Chondrocyte (in vitro differentiated cells): ENCODE data around the gene PZP. TPM values are rescaled to one million over a fixed set of nuclear protein-coding genes. Genes with fewer than 3 reads are reported as not detected.

Experiments
- DNase-seq: peaks from one replicate; pipeline ENCODE4 v3.0.0; 2021; ENCODE audit warnings: mixed read lengths, low spot score
- H3K27ac Mint-ChIP-seq: one replicate; pipeline ENCODE4 v1.8.0; 2021; ENCODE audit warnings: mild to moderate bottlenecking, moderate library complexity, mixed read lengths; ENCODE audit not compliant: unreplicated experiment
- H3K27me3 Mint-ChIP-seq: 2 replicates; pipeline ENCODE4 v1.8.0; 2021; ENCODE audit warnings: low read depth, mixed read lengths
- H3K36me3 Mint-ChIP-seq: 2 replicates; pipeline ENCODE4 v1.8.0; 2021; ENCODE audit warnings: low read depth, mixed read lengths
- H3K4me1 Mint-ChIP-seq: 2 replicates; pipeline ENCODE4 v1.8.0; 2021; ENCODE audit warnings: low read depth, mild to moderate bottlenecking, mixed read lengths
- H3K4me3 Mint-ChIP-seq: one replicate; pipeline ENCODE4 v1.8.0; 2021; ENCODE audit warnings: mild to moderate bottlenecking, moderate library complexity, mixed read lengths; ENCODE audit not compliant: unreplicated experiment
- H3K9me3 Mint-ChIP-seq: 2 replicates; pipeline ENCODE4 v1.8.0; 2021; ENCODE audit warnings: low read depth, mixed read lengths
- microRNA-seq: library from miRNA; unstranded; fragments of <30 nt; microRNA quantifications from one replicate; pipeline ENCODE4 v1.2.0, GENCODE V29; 2020; ENCODE audit warnings: borderline number of aligned reads
- total RNA-seq: library from RNA; stranded (reverse); gene quantifications from 3 replicates; pipeline ENCODE4 v1.2.1, GENCODE V29; 2021
- TF ChIP-seq, protein P1 (sequence below): fragments of 200-600 bp; sonication (generic); IDR thresholded peaks from 2 replicates; pipeline ENCODE4 v1.5.0; 2021; ENCODE audit warnings: antibody characterized with exemption, mild to moderate bottlenecking, moderate library complexity

The PZP gene
- total RNA-seq, 1 donor from 2014 or later: not detected

GRCh38 chr12:9101018-9101687, 107.0 kb downstream of the PZP start:
- Mint-ChIP-seq H3K27ac (no peak overlapping the region), H3K4me1 (no peaks in the 10 kb centered on the region), H3K4me3 (no peak overlapping the region), H3K9me3 (no peaks in the 10 kb centered on the region), H3K27me3 (no peaks in the 10 kb centered on the region), H3K36me3 (peaks cover 2% of the 10 kb centered on the region)
- TF ChIP-seq, protein P1, sequence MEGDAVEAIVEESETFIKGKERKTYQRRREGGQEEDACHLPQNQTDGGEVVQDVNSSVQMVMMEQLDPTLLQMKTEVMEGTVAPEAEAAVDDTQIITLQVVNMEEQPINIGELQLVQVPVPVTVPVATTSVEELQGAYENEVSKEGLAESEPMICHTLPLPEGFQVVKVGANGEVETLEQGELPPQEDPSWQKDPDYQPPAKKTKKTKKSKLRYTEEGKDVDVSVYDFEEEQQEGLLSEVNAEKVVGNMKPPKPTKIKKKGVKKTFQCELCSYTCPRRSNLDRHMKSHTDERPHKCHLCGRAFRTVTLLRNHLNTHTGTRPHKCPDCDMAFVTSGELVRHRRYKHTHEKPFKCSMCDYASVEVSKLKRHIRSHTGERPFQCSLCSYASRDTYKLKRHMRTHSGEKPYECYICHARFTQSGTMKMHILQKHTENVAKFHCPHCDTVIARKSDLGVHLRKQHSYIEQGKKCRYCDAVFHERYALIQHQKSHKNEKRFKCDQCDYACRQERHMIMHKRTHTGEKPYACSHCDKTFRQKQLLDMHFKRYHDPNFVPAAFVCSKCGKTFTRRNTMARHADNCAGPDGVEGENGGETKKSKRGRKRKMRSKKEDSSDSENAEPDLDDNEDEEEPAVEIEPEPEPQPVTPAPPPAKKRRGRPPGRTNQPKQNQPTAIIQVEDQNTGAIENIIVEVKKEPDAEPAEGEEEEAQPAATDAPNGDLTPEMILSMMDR: no peak
- DNase-seq: no peak

DNA sequence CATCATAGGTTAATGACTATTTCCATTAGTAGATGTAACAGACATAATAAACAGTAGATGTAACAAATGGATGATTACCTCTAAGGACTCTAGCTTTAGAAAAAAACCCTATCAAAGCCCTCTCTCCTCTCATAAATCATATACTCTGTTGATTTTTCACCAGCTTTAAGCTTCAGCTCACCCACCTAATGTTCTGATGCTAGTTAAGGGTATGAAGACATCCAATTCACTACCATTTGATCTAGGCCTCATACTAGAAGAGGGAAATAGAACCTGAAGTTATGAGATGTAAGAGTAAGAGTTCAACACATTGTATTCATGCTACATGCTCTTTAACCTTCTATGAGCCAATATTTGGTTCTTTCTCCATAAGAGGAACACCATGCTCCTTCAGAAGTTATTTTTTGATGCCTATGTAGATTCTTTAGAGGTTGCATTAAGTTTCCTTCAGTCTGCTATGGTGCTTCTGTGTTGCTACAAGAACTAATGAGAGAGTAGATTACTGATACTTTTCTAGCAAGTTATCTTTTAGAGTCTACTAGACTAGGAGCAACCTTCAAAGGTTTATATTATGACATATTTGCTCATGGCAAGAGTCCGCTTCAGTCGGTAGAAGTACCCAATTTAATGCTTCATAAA, 108.5 kb downstream of the PZP start:
- DNase-seq: no peak
- Mint-ChIP-seq H3K27me3 (no peaks in the 10 kb centered on the region), H3K27ac (no peak overlapping the region), H3K9me3 (no peaks in the 10 kb centered on the region), H3K4me3 (no peak overlapping the region), H3K4me1 (no peaks in the 10 kb centered on the region), H3K36me3 (peaks cover 2% of the 10 kb centered on the region)
- TF ChIP-seq, protein P1: no peak

Small RNAs within 50 kb of the gene (microRNA-seq; reads per million reads assigned to microRNA genes)
- not detected for gene MIR1244-3

Other genes starting within 250 kb of the PZP start
- 0.17 to 1.5 TPM (median 0.49 TPM) in 3 replicates for gene KLRG1, start 218.8 kb downstream of the PZP start, total RNA-seq
- gene A2M, start 92.5 kb downstream of the PZP start, total RNA-seq: 8.5 to 40.8 TPM (median 33.9 TPM) in 3 replicates